ENCODE data around the gene PDLIM7. TPM values are rescaled to one million over a fixed set of nuclear protein-coding genes. Genes with fewer than 3 reads are reported as not detected.

Gene PDLIM7
- total and polyA plus RNA-seq, 2 of the 8 experiments (the other 6 are each of a cell fraction or from before 2014, with no cell fraction given) = 67.3 to 94.2 TPM

DNA sequence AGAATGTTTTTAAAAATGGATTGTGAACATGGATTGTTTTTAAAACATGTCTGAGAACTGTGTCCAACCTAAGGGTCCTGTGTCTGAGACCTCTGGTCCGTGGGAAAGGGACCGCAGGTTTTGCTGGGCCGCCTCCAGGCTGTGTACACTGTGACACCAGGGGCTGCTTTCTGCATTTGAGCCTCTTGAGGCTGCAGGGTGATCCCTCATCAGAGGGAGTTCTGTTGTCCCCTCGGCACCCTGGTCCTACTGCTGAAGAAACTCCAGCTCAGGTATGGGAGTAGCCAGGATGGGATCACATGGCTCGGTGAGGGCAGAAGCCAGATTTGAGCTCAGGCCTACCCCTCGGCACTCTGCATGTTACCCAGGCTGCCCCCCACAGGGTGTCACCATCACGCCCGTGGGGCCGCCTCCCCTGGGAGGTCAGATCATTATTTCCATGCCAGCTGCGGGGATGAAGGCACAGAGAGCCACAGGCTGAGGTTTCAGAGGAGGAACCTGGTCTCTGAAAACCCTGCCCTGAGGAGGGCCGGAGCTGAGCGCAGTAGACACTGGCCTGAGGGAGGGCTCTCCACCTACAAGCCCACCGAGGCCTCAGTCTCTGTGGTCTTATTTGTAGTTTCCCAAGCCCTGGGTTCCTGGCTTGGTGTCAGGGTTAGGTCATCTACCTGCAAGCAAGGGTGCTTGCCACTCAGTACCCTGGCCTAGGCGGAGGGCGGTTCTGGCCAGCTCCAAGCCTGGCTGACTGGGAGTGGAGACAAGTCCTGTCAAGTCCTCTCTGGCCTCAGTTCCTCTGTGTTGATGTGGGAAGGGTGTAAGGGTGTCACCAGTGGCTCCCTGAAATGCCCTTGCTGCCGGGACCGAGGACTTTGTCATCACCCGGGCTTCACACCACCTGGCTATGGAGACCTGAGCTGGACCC, 48.0 kb downstream of the PDLIM7 start (continued):
- no peak for TF ChIP-seq ASH2L (IDR thresholded peaks at IDR 0.05; ENCODE audit: low read length)
- no peak for TF ChIP-seq GABPA (IDR thresholded peaks at IDR 0.05; ENCODE audit: borderline replicate concordance, insufficient read depth, low read length)
- no peak for TF ChIP-seq CHD2 (IDR thresholded peaks at IDR 0.05; ENCODE audit: low read length)
- TF ChIP-seq SP4 (IDR thresholded peaks at IDR 0.05; ENCODE audit: low read length) = no peak
- TF ChIP-seq CHD7 (IDR thresholded peaks at IDR 0.05; ENCODE audit: insufficient replicate concordance, low read length) = no peak
- no peak for TF ChIP-seq BCL11A (IDR thresholded peaks at IDR 0.05; ENCODE audit: low read depth in 2 of 2, low read length in 2 of 2)

Measured in H1 (cell line).